ENCODE results near the gene YBX2. TPM values are rescaled to one million over a fixed set of nuclear protein-coding genes. Genes with fewer than 3 reads are reported as not detected.

Gene YBX2
- total RNA-seq, 1 donor from 2014 or later: 0.52 TPM

DNA sequence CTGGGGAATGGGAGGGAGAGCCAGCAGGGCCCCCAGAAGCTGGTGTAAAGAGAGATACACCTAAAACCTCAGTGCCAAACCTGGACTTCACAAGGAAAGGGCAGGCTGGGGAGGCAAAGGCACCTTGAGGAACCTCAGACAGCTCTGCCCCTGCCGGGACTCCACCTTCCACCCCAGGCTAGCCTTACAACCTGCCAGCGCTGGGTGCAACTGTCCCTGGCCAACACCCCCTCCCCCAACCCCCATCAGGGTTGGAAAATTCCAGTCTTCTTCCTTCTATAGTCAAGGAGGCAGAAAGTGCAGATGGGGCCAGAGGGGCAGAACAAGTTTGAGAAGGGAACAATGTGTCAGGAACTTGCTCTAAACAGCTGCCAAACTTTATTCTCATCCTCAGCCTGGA, 2.2 kb downstream of the YBX2 start:
- H3K27ac ChIP-seq (ENCODE audit: low read depth, low read length): no peak overlapping the region
- peak overlapping the region in 2 of 3 donors; percentile 5 to 54 for H3K9ac ChIP-seq (ENCODE audit: low read depth in 1 of 3, low read length in 3 of 3)
- no peak overlapping the region for H3K4me3 ChIP-seq (ENCODE audit: low read length in 3 of 3)
- H3K27me3 ChIP-seq (ENCODE audit: control insufficient read depth in 3 of 3, insufficient read depth in 3 of 3, low read length in 3 of 3): peaks cover 0 to 7% (median 6%) of the 10 kb centered on the region in 3 donors
- H3K4me1 ChIP-seq (ENCODE audit: control insufficient read depth in 3 of 3, insufficient read depth in 3 of 3, low read length in 3 of 3): peaks cover 55 to 80% (median 72%) of the 10 kb centered on the region in 3 donors
- no peaks in the 10 kb centered on the region for H3K9me3 ChIP-seq (ENCODE audit: control insufficient read depth in 3 of 3, low read length in 3 of 3)
- H3K36me3 ChIP-seq (ENCODE audit: control insufficient read depth in 3 of 3, insufficient read depth in 3 of 3, low read length in 3 of 3): peaks cover 3 to 8% (median 4%) of the 10 kb centered on the region in 3 donors

DNA sequence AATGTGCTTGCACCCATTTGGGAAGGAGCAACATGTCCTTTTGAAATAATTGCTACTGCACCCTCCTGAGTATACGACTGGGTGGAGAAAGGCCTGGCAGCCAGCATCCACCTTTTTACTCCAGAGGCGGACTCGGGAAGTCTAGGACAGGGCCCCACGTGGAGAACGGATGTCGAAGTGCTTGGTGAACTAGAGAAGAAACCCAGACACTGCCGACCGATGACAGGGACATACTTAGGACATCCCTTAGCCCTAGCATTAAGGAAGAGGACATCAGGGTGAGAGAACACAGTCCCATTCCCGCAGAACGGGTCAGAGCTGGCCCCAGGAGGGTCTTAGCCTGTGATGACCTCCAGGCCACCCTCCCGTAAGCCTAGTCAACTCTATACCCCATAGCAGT, 3.8 kb downstream of the YBX2 start:
- Histone ChIP-seq H3K4me3 (ENCODE audit: low read length in 3 of 3) (no peak overlapping the region), H3K27me3 (ENCODE audit: control insufficient read depth in 3 of 3, insufficient read depth in 3 of 3, low read length in 3 of 3) (peaks cover 0 to 7% (median 6%) of the 10 kb centered on the region in 3 donors), H3K9ac (ENCODE audit: low read depth in 1 of 3, low read length in 3 of 3) (peak overlapping the region in 1 of 3 donors; percentile 63), H3K36me3 (ENCODE audit: control insufficient read depth in 3 of 3, insufficient read depth in 3 of 3, low read length in 3 of 3) (peaks cover 13 to 20% (median 14%) of the 10 kb centered on the region in 3 donors), H3K4me1 (ENCODE audit: control insufficient read depth in 3 of 3, insufficient read depth in 3 of 3, low read length in 3 of 3) (peaks cover 53 to 82% (median 74%) of the 10 kb centered on the region in 3 donors), H3K9me3 (ENCODE audit: control insufficient read depth in 3 of 3, low read length in 3 of 3) (no peaks in the 10 kb centered on the region), H3K27ac (ENCODE audit: low read depth, low read length) (peak overlapping the region; percentile 58)

DNA sequence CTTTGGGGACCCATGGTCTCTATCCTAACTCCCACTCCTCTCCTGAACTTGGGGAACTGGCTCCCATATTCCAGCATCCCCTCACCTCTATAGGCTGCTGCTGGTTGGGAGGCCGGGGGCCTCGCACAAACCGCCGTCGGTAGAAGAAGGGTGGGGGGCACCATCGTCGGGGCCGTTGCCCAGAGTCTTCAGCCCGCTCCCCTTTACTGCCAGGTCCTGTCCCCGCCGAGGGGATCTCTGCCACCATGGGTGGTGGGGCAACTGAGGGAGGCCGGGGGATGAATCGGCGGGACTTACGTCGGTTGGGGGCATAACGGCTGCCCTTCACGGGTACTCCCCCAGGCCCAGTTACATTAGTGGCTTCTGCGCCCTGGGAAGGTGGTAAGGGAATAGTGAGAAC, 4.3 kb downstream of the YBX2 start:
- peaks cover 18 to 25% (median 19%) of the 10 kb centered on the region in 3 donors for H3K36me3 ChIP-seq (ENCODE audit: control insufficient read depth in 3 of 3, insufficient read depth in 3 of 3, low read length in 3 of 3)
- no peak overlapping the region for H3K4me3 ChIP-seq (ENCODE audit: low read length in 3 of 3)
- H3K27me3 ChIP-seq (ENCODE audit: control insufficient read depth in 3 of 3, insufficient read depth in 3 of 3, low read length in 3 of 3): peaks cover 0 to 7% (median 6%) of the 10 kb centered on the region in 3 donors
- H3K4me1 ChIP-seq (ENCODE audit: control insufficient read depth in 3 of 3, insufficient read depth in 3 of 3, low read length in 3 of 3): peaks cover 54 to 82% (median 74%) of the 10 kb centered on the region in 3 donors
- H3K9me3 ChIP-seq (ENCODE audit: control insufficient read depth in 3 of 3, low read length in 3 of 3): no peaks in the 10 kb centered on the region
- peak overlapping the region; percentile 58 for H3K27ac ChIP-seq (ENCODE audit: low read depth, low read length)
- H3K9ac ChIP-seq (ENCODE audit: low read depth in 1 of 3, low read length in 3 of 3): peak overlapping the region in 2 of 3 donors; percentile 6 to 63

DNA sequence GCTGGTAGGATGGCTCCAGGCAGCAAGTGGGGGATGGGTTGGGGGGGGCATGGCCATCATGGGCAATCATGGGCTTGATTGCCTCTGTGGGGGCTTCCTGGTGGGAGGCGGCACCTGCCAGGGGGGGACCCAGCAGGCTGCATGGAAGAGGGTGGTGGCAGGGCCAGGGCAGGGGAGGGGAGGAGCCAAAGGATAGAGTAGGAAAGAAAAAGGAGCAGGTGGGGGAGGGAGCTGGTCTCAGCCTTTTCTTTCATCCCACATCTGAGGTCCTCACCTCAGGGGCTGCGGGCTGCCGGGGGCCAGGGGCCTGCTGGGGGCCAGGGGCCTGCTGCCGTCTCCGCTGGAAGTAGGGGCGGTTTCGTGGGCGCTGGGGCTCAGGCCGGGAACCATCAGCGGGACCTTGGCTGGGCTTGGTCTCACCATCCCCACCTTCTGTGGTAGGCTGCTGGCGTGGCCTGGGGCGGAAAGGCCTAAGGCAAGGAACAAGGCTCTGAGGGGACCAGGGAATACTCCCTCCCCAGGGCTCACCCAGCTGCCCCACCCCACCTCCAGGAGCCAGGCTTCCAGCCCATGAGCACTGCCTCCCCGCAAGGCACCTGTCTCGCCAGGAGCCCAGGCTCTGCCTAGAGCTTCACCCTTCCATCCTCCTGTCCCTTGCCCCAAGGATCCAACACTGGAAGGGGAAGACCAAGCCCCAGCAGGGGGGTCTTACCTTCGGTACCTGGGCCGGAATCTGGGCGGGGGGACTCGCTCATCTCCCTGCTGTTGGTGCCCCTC, 5.0 kb downstream of the YBX2 start:
- H3K4me1 ChIP-seq (ENCODE audit: control insufficient read depth in 3 of 3, insufficient read depth in 3 of 3, low read length in 3 of 3): peaks cover 57 to 85% (median 77%) of the 10 kb centered on the region in 3 donors
- H3K4me3 ChIP-seq (ENCODE audit: low read length in 3 of 3): no peak overlapping the region
- peaks cover 25 to 33% (median 27%) of the 10 kb centered on the region in 3 donors for H3K36me3 ChIP-seq (ENCODE audit: control insufficient read depth in 3 of 3, insufficient read depth in 3 of 3, low read length in 3 of 3)
- H3K27me3 ChIP-seq (ENCODE audit: control insufficient read depth in 3 of 3, insufficient read depth in 3 of 3, low read length in 3 of 3): peaks cover 0 to 7% (median 6%) of the 10 kb centered on the region in 3 donors
- peak overlapping the region in 1 of 3 donors; percentile 6 for H3K9ac ChIP-seq (ENCODE audit: low read depth in 1 of 3, low read length in 3 of 3)
- no peaks in the 10 kb centered on the region for H3K9me3 ChIP-seq (ENCODE audit: control insufficient read depth in 3 of 3, low read length in 3 of 3)
- peak overlapping the region; percentile 58 for H3K27ac ChIP-seq (ENCODE audit: low read depth, low read length)

DNA sequence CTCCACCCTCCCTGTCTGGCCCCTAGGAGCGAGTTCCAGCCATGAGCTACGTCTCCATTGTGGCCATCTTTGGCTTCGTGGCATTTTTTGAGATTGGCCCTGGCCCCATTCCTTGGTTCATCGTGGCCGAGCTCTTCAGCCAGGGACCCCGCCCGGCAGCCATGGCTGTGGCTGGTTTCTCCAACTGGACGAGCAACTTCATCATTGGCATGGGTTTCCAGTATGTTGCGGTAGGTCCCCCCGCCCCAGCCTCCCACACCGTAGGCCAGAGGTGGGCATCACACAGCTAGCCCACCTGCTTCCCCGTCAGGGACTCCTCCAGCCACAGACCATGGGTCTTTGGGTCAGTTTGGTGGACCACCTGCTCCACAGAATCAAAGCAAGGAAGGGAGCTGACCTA, 8.8 kb downstream of the YBX2 start:
- H3K27me3 ChIP-seq (ENCODE audit: control insufficient read depth in 3 of 3, insufficient read depth in 3 of 3, low read length in 3 of 3): peaks cover 0 to 2% (median 0%) of the 10 kb centered on the region in 3 donors
- H3K9me3 ChIP-seq (ENCODE audit: control insufficient read depth in 3 of 3, low read length in 3 of 3): no peaks in the 10 kb centered on the region
- peaks cover 34 to 51% (median 35%) of the 10 kb centered on the region in 3 donors for H3K36me3 ChIP-seq (ENCODE audit: control insufficient read depth in 3 of 3, insufficient read depth in 3 of 3, low read length in 3 of 3)
- peak overlapping the region in 2 of 3 donors; percentile 32 to 99 for H3K9ac ChIP-seq (ENCODE audit: low read depth in 1 of 3, low read length in 3 of 3)
- no peak overlapping the region for H3K4me3 ChIP-seq (ENCODE audit: low read length in 3 of 3)
- H3K27ac ChIP-seq (ENCODE audit: low read depth, low read length): peak overlapping the region; percentile 36
- H3K4me1 ChIP-seq (ENCODE audit: control insufficient read depth in 3 of 3, insufficient read depth in 3 of 3, low read length in 3 of 3): peaks cover 50 to 83% (median 71%) of the 10 kb centered on the region in 3 donors

DNA sequence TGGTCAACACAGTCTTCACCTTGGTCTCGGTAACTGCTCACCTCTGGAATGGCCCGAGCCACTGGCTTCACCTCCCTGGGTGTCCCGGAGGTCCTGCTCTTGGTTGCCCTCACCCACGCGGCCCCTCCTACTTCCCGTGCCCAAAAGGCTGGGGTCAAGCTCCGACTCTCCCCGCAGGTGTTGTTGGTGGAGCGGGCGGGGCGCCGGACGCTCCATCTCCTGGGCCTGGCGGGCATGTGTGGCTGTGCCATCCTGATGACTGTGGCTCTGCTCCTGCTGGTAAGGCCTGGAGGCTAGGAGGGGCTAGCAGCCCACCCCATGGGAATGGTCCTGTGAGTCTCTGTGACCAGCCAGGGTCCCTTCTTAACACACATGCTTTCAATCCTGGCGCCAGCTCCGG, 9.5 kb downstream of the YBX2 start:
- Histone ChIP-seq H3K36me3 (ENCODE audit: control insufficient read depth in 3 of 3, insufficient read depth in 3 of 3, low read length in 3 of 3) (peaks cover 34 to 51% (median 35%) of the 10 kb centered on the region in 3 donors), H3K27ac (ENCODE audit: low read depth, low read length) (peak overlapping the region; percentile 99), H3K4me3 (ENCODE audit: low read length in 3 of 3) (peak overlapping the region in 2 of 3 donors; percentile 89 to 92), H3K27me3 (ENCODE audit: control insufficient read depth in 3 of 3, insufficient read depth in 3 of 3, low read length in 3 of 3) (peaks cover 0 to 2% (median 0%) of the 10 kb centered on the region in 3 donors), H3K4me1 (ENCODE audit: control insufficient read depth in 3 of 3, insufficient read depth in 3 of 3, low read length in 3 of 3) (peaks cover 55 to 83% (median 71%) of the 10 kb centered on the region in 3 donors), H3K9ac (ENCODE audit: low read depth in 1 of 3, low read length in 3 of 3) (peak overlapping the region; percentile 32 to 99 (median 38)), H3K9me3 (ENCODE audit: control insufficient read depth in 3 of 3, low read length in 3 of 3) (no peaks in the 10 kb centered on the region)

DNA sequence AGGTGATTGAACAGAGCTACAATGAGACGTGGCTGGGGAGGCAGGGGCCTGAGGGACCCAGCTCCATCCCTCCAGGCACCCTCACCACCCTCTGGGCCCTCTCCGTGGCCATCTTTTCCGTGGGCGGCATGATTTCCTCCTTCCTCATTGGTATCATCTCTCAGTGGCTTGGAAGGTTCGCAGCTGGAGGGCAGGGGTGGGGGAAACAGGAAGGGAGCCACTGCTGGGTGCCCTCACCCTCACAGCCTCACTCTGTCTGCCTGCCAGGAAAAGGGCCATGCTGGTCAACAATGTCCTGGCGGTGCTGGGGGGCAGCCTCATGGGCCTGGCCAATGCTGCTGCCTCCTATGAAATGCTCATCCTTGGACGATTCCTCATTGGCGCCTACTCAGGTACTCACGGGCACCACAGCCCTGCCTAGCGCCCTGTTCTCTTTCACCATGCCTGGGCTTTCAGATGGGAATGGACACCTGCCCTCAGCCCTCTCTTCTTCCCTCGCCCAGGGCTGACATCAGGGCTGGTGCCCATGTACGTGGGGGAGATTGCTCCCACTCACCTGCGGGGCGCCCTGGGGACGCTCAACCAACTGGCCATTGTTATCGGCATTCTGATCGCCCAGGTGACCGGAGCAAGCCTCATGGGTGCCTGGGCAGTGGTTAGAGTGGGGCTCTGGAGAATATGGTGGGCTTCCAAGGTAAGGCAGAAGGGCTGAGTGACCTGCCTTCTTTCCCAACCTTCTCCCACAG, 10.8 kb downstream of the YBX2 start:
- Histone ChIP-seq H3K4me3 (ENCODE audit: low read length in 3 of 3) (peak overlapping the region; percentile 80 to 92 (median 89)), H3K9me3 (ENCODE audit: control insufficient read depth in 3 of 3, low read length in 3 of 3) (no peaks in the 10 kb centered on the region), H3K27me3 (ENCODE audit: control insufficient read depth in 3 of 3, insufficient read depth in 3 of 3, low read length in 3 of 3) (peaks cover 0 to 2% (median 0%) of the 10 kb centered on the region in 3 donors), H3K9ac (ENCODE audit: low read depth in 1 of 3, low read length in 3 of 3) (peak overlapping the region; percentile 97 to 99 (median 98)), H3K4me1 (ENCODE audit: control insufficient read depth in 3 of 3, insufficient read depth in 3 of 3, low read length in 3 of 3) (peaks cover 56 to 79% (median 71%) of the 10 kb centered on the region in 3 donors), H3K36me3 (ENCODE audit: control insufficient read depth in 3 of 3, insufficient read depth in 3 of 3, low read length in 3 of 3) (peaks cover 34 to 51% (median 35%) of the 10 kb centered on the region in 3 donors), H3K27ac (ENCODE audit: low read depth, low read length) (peak overlapping the region; percentile 99)

DNA sequence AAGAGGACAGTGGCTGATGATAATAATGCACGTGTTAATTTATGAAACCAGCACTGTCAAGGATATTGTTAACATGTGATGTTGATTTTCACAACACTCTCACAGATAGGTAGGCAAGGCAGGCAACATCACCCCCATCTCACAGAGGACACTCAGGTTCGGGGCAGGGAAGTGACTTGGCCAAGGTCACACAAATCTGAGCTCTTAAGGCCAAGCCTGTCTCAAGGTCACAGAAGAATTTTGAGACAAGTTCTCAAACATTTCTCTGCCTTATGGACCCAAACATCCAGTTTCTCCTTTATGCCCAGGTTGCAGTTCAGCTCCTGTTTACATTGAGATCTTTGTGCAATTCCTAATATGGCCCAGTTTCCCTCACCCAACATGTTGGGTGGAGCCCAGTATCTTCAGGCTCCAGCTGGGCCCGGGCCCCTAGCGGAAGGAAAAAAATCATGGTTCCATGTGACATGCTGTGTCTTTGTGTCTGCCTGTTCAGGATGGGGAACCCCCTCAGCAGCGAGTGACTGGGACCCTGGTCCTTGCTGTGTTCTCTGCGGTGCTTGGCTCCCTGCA, 11.6 kb downstream of the YBX2 start:
- peaks cover 0 to 2% (median 0%) of the 10 kb centered on the region in 3 donors for H3K27me3 ChIP-seq (ENCODE audit: control insufficient read depth in 3 of 3, insufficient read depth in 3 of 3, low read length in 3 of 3)
- H3K4me1 ChIP-seq (ENCODE audit: control insufficient read depth in 3 of 3, insufficient read depth in 3 of 3, low read length in 3 of 3): peaks cover 56 to 74% (median 67%) of the 10 kb centered on the region in 3 donors
- H3K4me3 ChIP-seq (ENCODE audit: low read length in 3 of 3): peak overlapping the region; percentile 80 to 92 (median 89)
- H3K9me3 ChIP-seq (ENCODE audit: control insufficient read depth in 3 of 3, low read length in 3 of 3): no peaks in the 10 kb centered on the region
- peak overlapping the region; percentile 97 to 99 (median 98) for H3K9ac ChIP-seq (ENCODE audit: low read depth in 1 of 3, low read length in 3 of 3)
- peak overlapping the region; percentile 99 for H3K27ac ChIP-seq (ENCODE audit: low read depth, low read length)
- H3K36me3 ChIP-seq (ENCODE audit: control insufficient read depth in 3 of 3, insufficient read depth in 3 of 3, low read length in 3 of 3): peaks cover 34 to 49% (median 35%) of the 10 kb centered on the region in 3 donors

DNA sequence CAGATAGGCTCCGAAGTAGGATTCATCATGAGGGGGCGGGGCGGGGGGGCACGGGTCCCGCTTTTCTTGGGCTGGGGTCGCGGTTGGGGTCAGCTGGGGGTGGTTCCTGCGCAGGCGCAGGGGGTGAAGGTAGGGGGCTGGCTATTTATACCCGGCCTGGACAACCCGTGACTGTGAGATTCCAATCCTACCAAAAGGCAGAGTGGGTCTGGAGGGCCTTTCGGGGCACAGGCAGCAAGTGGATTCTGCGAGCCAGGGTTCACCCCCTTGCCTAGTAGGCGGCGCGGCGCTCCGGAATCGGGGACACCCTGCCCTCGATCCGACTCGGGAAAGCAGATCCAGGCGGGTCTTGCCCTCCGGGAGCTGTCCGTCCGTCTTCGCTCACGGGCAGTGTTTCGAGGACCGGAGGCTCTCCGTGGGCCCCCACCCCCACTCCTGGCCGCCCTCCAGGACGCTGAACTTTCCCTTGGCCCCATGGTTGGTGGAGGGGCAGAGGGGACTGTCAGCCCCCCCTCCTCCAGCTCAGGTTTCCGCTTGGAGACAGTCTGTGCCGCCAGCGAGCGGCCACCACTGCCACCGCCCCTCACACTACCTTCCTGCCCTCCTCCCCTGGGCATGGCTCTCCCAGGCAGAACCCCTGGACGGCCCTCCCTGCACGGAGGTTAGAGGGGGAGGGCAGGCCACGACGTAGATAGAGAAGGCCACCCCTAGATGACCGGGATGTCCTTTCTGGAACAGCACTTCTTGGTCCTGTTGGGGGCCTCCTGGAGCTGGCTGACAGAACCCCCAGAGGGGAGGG, 12.3 kb downstream of the YBX2 start:
- Histone ChIP-seq H3K27me3 (ENCODE audit: control insufficient read depth in 3 of 3, insufficient read depth in 3 of 3, low read length in 3 of 3) (peaks cover 0 to 2% (median 0%) of the 10 kb centered on the region in 3 donors), H3K4me1 (ENCODE audit: control insufficient read depth in 3 of 3, insufficient read depth in 3 of 3, low read length in 3 of 3) (peaks cover 54 to 68% (median 61%) of the 10 kb centered on the region in 3 donors), H3K9me3 (ENCODE audit: control insufficient read depth in 3 of 3, low read length in 3 of 3) (no peaks in the 10 kb centered on the region), H3K36me3 (ENCODE audit: control insufficient read depth in 3 of 3, insufficient read depth in 3 of 3, low read length in 3 of 3) (peaks cover 30 to 43% (median 31%) of the 10 kb centered on the region in 3 donors), H3K9ac (ENCODE audit: low read depth in 1 of 3, low read length in 3 of 3) (peak overlapping the region; percentile 97 to 99 (median 98)), H3K4me3 (ENCODE audit: low read length in 3 of 3) (peak overlapping the region; percentile 80 to 92 (median 89)), H3K27ac (ENCODE audit: low read depth, low read length) (peak overlapping the region; percentile 99)

Measured in skeletal muscle tissue (tissue), 4 donors.